Sigmoid colon (tissue), 7 donors: Measurements from ENCODE around the gene TRAPPC13. TPM values are rescaled to one million over a fixed set of nuclear protein-coding genes. Genes with fewer than 3 reads are reported as not detected.

ENCODE experiments used
- DNase-seq: peaks from one replicate; pipeline ENCODE4 v3.0.0-alpha.2; 2019
- H3K27ac ChIP-seq, 4 donors: fragments of 200-600 bp; sonication (generic); one replicate each; pipeline ENCODE4 v1.5.1; 2016 to 2019; ENCODE audit warnings: mild to moderate bottlenecking in 1 of 4
- H3K27me3 ChIP-seq, 3 donors: fragments of 200-600 bp; sonication (generic); one replicate each; pipeline ENCODE4 v1.5.1; 2019; ENCODE audit warnings: mild to moderate bottlenecking in 1 of 3
- H3K36me3 ChIP-seq, 4 donors: fragments of 200-600 bp; sonication (generic); one replicate each; pipeline ENCODE4 v1.5.1; 2016 to 2019
- H3K4me1 ChIP-seq, 4 donors: fragments of 200-600 bp; sonication (generic); one replicate each; pipeline ENCODE4 v1.5.1; 2017 to 2019
- H3K4me3 ChIP-seq, 4 donors: fragments of 200-600 bp; sonication (generic); one replicate each; pipeline ENCODE4 v1.5.1; 2017 to 2019; ENCODE audit warnings: mild to moderate bottlenecking in 2 of 4, moderate library complexity in 1 of 4
- H3K9me3 ChIP-seq, 4 donors: fragments of 200-600 bp in 3 of 4; sonication (generic) in 3 of 4; one replicate each; pipeline versions ENCODE4 v1.5.1 to v1.6.1; 2013 to 2019
- CTCF ChIP-seq, 4 experiments: fragments of 450-650 bp in 3 of 4; fragments of 200-600 bp in 1 of 4; IDR thresholded peaks; one replicate each; pipeline ENCODE4 v1.5.1; 2016 to 2019; ENCODE audit warnings: antibody characterized with exemption in 4 of 4, mild to moderate bottlenecking in 3 of 4, moderate library complexity in 2 of 4
- EP300 ChIP-seq, 4 donors: sonication (generic); formaldehyde crosslinking; IDR thresholded peaks; one replicate each; pipeline ENCODE4 v1.6.1; 2017; ENCODE audit warnings: antibody characterized with exemption in 4 of 4
- POLR2A ChIP-seq, 2 donors: fragments of 450-650 bp; IDR thresholded peaks; one replicate each; pipeline ENCODE4 v1.6.1; 2016; ENCODE audit warnings: antibody characterized with exemption in 2 of 2, mild to moderate bottlenecking in 2 of 2, moderate library complexity in 2 of 2
- POLR2AphosphoS5 ChIP-seq, 4 donors: sonication (generic); formaldehyde crosslinking; IDR thresholded peaks; one replicate each; pipeline ENCODE4 v1.6.1; 2017; ENCODE audit warnings: antibody characterized with exemption in 4 of 4
- WGBS, 2 donors: extraction: QIAGEN DNeasy Blood & Tissue Kit; methylation state at CpG; one replicate each; pipeline ENCODE4 v1.1.7; 2013; 5-methylcytosine and 5-hydroxymethylcytosine counted together
- intact Hi-C: fragments of 100-400 bp; cut with DNase I; formaldehyde crosslinking; loops from one replicate; pipeline ENCODE4 v1.15.1; 2023
- polyA plus RNA-seq, 3 donors: library from polyadenylated mRNA; stranded (reverse); fragments of 200-250 nt; gene quantifications; one replicate each; pipeline ENCODE4 v1.2.3, GENCODE V29; 2013
- total RNA-seq, 4 donors: library from RNA; depleted of rRNA; stranded (reverse); fragments of >200 nt; gene quantifications; one replicate each; pipeline ENCODE4 v1.1.0, GENCODE V29; 2016
- donor health status: healthy with polysubstance abuse.
- donor health status: Bipolar disorder and iron deficiency.
- donor health status: healthy.

TRAPPC13 gene
- total and polyA plus RNA-seq, 7 donors = 12.4 to 43.2 (median 24.4) TPM

DNA sequence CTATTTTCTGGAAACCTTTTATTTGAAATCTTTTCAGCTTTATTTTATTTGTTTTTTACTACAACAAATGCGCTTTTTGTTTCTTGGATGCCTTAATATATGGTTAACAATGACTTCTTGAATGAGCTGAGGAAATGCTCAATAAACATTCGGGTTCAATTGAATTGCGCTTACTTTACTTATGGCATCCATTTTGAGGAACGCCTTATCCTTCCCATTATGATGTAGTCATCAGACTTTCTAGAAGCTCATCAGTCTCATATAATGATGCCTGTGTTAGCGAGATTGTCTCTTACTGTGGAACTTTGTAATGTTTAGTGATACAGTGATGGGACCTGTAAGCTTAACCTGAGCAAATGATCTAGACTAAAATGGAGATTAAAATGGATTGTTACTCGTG, 916 bp downstream of the TRAPPC13 start:
- peaks cover 0 to 38% (median 32%) of the 10 kb centered on the region in 4 donors for H3K4me1 ChIP-seq
- no peaks in the 10 kb centered on the region for H3K27me3 ChIP-seq
- TF ChIP-seq CTCF (IDR thresholded peaks at IDR 0.05) = no peak
- TF ChIP-seq POLR2A (IDR thresholded peaks at IDR 0.05) = no peak
- no peak for TF ChIP-seq POLR2AphosphoS5 (IDR thresholded peaks at IDR 0.05)
- TF ChIP-seq EP300 (IDR thresholded peaks at IDR 0.05) = no peak
- H3K27ac ChIP-seq = peak overlapping the region; percentile 80 to 92 (median 83)
- no peaks in the 10 kb centered on the region for H3K9me3 ChIP-seq
- 34 to 58% methylated on average over 6 of the region's 6 CpGs for WGBS, 2 donors
- H3K4me3 ChIP-seq = peak overlapping the region; percentile 70 to 90 (median 76)
- intact Hi-C loops = loop anchor here (2.0 to 10.0 kb wide), 3 partner anchors 63 to 419 kb away; partner anchors contain the start of genes CENPK, ERBIN and PPWD1
- H3K36me3 ChIP-seq = peaks cover 0 to 12% (median 0%) of the 10 kb centered on the region in 4 donors
- DNase-seq = no peak

GRCh38 chr5:65630981-65631380, 6.2 kb downstream of the TRAPPC13 start:
- intact Hi-C loops = no loop called here
- DNase-seq = no peak
- H3K4me1 ChIP-seq = peaks cover 0 to 7% (median 6%) of the 10 kb centered on the region in 4 donors
- no peak overlapping the region for H3K4me3 ChIP-seq
- peaks cover 0 to 20% (median under 1%) of the 10 kb centered on the region in 4 donors for H3K36me3 ChIP-seq
- no peak overlapping the region for H3K27ac ChIP-seq
- no peaks in the 10 kb centered on the region for H3K27me3 ChIP-seq
- H3K9me3 ChIP-seq = no peaks in the 10 kb centered on the region
- no peak for TF ChIP-seq POLR2A (IDR thresholded peaks at IDR 0.05)
- no peak for TF ChIP-seq EP300 (IDR thresholded peaks at IDR 0.05)
- no peak for TF ChIP-seq POLR2AphosphoS5 (IDR thresholded peaks at IDR 0.05)
- no peak for TF ChIP-seq CTCF (IDR thresholded peaks at IDR 0.05)

GRCh38 chr5:65640240-65640639, 15.4 kb downstream of the TRAPPC13 start:
- Histone ChIP-seq H3K27me3 (no peaks in the 10 kb centered on the region), H3K36me3 (peaks cover 5 to 70% (median 11%) of the 10 kb centered on the region in 4 donors), H3K9me3 (no peaks in the 10 kb centered on the region), H3K4me1 (no peaks in the 10 kb centered on the region), H3K4me3 (no peak overlapping the region), H3K27ac (no peak overlapping the region)
- intact Hi-C loops = no loop called here
- DNase-seq = no peak
- no peak for TF ChIP-seq POLR2A (IDR thresholded peaks at IDR 0.05)
- no peak for TF ChIP-seq POLR2AphosphoS5 (IDR thresholded peaks at IDR 0.05)
- no peak for TF ChIP-seq EP300 (IDR thresholded peaks at IDR 0.05)
- no peak for TF ChIP-seq CTCF (IDR thresholded peaks at IDR 0.05)
- 93 to 95% methylated on average over 4 of the region's 4 CpGs for WGBS, 2 donors

GRCh38 chr5:65646938-65647337, 22.1 kb downstream of the TRAPPC13 start:
- intact Hi-C loops = no loop called here
- Histone ChIP-seq H3K9me3 (no peaks in the 10 kb centered on the region), H3K4me1 (no peaks in the 10 kb centered on the region), H3K27me3 (no peaks in the 10 kb centered on the region), H3K27ac (no peak overlapping the region), H3K36me3 (peaks cover 0 to 53% (median 4%) of the 10 kb centered on the region in 4 donors), H3K4me3 (no peak overlapping the region)
- no peak for TF ChIP-seq POLR2AphosphoS5 (IDR thresholded peaks at IDR 0.05)
- TF ChIP-seq CTCF (IDR thresholded peaks at IDR 0.05) = no peak
- no peak for TF ChIP-seq POLR2A (IDR thresholded peaks at IDR 0.05)
- no peak for TF ChIP-seq EP300 (IDR thresholded peaks at IDR 0.05)
- 88 to 89% methylated on average over 2 of the region's 2 CpGs for WGBS, 2 donors
- no peak for DNase-seq

GRCh38 chr5:65647941-65648340, 23.1 kb downstream of the TRAPPC13 start:
- no peaks in the 10 kb centered on the region for H3K4me1 ChIP-seq
- no peak overlapping the region for H3K4me3 ChIP-seq
- peaks cover 0 to 54% (median 4%) of the 10 kb centered on the region in 4 donors for H3K36me3 ChIP-seq
- H3K27ac ChIP-seq = no peak overlapping the region
- H3K27me3 ChIP-seq = no peaks in the 10 kb centered on the region
- no peaks in the 10 kb centered on the region for H3K9me3 ChIP-seq
- no peak for DNase-seq
- intact Hi-C loops = no loop called here
- TF ChIP-seq POLR2A (IDR thresholded peaks at IDR 0.05) (no peak), CTCF (IDR thresholded peaks at IDR 0.05) (no peak)
